HG02852 (cell line): ENCODE results near the gene PLEKHN1.

ENCODE experiments used
- ATAC-seq: cut with Tn5 transposase; IDR thresholded peaks from one replicate; pipeline ENCODE4 v1.9.1; 2021; ENCODE audit warnings: mild to moderate bottlenecking, moderate library complexity; ENCODE audit not compliant: unreplicated experiment

The PLEKHN1 gene, protein sequence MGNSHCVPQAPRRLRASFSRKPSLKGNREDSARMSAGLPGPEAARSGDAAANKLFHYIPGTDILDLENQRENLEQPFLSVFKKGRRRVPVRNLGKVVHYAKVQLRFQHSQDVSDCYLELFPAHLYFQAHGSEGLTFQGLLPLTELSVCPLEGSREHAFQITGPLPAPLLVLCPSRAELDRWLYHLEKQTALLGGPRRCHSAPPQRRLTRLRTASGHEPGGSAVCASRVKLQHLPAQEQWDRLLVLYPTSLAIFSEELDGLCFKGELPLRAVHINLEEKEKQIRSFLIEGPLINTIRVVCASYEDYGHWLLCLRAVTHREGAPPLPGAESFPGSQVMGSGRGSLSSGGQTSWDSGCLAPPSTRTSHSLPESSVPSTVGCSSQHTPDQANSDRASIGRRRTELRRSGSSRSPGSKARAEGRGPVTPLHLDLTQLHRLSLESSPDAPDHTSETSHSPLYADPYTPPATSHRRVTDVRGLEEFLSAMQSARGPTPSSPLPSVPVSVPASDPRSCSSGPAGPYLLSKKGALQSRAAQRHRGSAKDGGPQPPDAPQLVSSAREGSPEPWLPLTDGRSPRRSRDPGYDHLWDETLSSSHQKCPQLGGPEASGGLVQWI

DNA sequence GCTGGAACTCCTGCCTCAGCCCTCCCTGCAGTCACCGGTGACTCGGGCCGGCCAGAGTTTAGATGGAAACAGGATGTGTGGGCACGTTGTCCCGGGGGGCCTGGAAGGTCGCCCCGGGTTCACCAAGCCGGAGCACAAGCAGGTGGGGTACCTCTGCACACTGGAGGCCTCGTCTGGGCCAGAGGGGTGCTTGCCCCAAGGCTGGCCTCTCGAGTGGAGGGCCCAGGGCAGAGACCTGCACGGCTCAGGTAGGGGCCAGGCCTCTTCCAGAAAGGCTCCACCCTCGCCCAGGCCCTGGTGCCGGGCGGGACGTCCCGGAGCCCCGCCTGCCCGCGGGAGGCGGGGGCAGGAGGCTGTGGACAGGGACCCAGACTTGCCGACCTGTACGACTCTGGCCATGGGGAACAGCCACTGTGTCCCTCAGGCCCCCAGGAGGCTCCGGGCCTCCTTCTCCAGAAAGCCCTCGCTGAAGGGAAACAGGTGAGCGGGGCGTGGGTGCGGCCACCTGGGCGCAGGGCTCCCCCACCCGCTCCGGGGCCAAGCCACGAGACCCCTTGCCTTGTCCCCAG is at the start of gene PLEKHN1:
Gene PLEKHN1 (plus strand): TSS at position 348 of the 569 bp plus-strand sequence. CDS start 50 bp downstream, at position 398.
- peak; percentile 34 for ATAC-seq

DNA sequence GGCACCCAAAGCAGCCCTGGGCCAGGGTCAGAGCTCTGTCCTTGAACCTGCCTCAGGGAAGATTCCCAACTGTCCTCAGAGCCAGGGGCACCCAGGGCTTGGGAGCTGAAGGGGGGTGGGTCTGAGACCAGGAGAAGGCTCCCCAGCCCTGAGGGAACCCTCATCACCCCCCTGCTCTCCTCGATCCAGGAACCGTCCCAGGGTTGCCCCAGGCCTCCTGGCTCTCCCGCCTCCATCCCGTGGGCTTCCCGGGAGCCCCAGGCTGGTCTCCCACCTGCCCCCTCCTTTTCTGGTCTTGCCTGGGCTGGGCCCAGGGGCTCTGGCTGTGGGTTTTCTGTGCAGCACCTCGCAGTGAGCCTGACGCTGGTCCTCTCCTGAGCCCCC is 49.2 kb upstream of the PLEKHN1 start:
- ATAC-seq = no peak

DNA sequence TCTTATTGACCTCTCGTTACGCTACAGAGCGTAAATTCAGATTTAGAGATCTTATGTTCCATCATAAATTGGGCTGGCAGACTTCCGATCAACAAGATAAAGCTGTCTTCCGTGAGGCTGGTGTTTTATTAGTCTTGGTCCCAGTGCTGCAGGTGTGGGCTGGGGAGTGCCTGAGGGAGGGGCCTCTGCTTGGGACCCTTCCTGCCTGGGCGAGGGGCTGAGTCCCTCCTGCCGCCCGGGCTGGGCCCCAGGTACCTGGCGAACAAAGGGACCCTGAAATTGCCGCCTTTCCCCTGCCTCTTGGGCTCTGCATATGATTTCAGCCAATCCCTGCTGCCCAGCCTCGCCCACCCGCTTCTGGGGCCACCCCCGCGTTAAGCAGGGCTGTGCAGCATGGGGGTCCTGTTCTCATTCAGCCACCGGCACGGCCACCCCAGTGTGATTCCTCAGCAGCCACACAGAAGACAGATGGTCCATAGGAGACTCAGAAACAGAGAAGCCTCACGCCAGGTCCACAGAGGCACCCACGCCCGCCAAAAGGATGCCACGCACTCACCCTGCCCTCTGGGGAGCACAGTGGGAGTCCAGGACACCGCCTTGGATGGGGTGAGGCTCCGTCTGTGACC is 48.7 kb upstream of the PLEKHN1 start:
- no peak for ATAC-seq

DNA sequence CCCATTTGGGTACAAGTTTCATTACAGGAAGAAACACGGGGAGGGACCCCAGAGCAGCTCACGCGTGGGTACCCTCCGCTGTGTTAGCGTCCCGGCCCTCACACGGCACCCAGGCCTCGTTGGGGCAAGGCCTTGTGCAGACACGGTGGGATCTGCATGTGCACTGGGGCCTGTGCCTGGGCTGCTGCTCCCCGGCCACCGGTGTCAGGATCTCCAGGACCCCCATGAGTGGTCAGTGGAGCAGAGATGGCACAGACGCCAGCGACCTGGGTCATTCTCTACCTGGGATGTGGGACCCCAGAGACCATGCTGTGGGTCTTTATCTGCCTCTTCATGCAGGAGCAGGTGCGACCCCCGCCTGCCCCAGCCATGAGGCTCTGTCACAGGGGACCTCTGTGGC is 47.9 kb upstream of the PLEKHN1 start:
- ATAC-seq = no peak

DNA sequence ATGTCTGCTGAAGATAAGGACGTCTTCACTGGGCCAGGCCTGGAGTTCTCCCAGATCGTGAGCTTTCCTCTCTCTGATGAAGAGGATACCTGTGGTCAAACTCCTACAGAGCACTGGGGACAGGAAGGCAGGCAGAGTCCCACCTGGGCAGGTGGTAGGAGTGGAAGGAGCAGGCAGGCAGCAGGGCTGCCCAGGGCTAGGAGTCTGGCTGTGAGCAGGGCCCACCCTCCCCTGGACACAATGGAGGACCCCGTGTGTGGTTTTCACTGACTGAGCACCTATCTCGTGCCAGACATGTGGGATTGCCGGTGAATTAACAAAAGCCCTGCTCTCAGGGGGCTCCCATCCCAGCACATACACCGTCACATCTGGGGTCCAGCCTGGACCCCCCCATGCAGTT is 47.4 kb upstream of the PLEKHN1 start:
- ATAC-seq = no peak

DNA sequence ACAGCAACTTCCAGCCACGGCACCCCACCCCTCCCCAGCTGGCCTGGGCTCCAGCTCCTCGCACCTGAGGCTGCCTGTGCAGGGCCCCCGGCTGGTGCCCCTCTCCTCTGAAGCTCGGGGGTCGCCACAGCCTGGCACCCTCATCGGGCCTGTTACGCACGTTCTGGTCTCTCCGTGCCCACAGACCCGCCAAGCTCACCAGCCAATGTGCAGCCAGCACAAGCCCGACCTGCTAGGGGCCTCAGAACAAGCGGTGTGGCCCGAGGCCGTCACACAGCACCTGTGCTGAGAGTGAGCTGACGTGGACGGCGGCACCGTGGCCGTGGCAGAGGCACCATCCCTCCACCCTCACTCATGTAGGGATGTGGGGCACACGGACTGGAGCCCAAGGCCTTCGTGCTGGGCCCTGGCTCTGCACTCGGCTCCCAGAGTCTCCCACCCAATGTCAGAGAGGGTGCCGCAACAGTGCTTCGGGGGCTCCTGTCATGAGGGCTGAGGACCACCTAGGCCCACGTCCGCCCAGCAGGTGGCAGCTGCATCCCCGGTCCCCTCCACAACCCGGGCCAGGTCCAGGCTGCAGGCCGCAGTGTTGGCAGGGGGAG is 46.9 kb upstream of the PLEKHN1 start:
- ATAC-seq = no peak

DNA sequence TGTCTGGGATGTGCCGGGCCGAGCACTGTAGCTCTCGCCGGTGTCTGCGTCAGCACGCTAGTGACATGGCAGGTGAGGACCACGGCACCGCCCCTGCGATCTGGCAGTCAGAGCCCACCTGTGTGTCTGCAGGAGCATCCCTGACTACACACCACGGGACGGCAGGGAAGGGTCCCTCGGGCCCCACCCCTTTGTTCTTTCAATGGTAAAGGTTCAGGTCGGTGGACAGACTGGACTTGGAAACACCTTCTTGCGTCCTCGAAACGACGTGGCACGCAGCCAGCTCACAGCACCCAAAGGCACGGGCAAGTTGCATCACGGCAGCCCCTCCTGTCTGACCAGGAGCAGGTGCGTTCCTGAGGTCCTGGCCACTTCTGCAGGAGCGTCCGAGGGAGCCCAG is 46.3 kb upstream of the PLEKHN1 start:
- ATAC-seq = no peak

DNA sequence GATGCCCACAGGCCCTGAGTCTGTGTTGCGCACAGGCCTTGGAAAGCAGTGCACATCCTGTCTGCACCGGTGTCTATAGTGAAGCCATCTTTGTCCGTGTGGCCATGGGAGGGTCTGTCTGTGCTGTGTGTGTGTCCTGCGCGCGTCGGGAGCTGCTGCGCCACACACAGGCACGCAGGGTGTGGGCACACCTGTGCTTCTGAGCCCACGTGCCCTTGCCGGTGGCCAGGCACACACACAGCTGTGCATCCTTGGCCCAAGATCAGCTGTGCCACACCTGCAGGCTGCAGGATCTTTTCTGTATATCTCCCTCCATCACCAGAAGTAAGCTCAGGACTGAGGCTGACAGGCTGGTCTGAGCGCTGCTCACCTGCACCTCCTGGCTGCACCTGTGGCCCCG is 45.8 kb upstream of the PLEKHN1 start:
- ATAC-seq = no peak

DNA sequence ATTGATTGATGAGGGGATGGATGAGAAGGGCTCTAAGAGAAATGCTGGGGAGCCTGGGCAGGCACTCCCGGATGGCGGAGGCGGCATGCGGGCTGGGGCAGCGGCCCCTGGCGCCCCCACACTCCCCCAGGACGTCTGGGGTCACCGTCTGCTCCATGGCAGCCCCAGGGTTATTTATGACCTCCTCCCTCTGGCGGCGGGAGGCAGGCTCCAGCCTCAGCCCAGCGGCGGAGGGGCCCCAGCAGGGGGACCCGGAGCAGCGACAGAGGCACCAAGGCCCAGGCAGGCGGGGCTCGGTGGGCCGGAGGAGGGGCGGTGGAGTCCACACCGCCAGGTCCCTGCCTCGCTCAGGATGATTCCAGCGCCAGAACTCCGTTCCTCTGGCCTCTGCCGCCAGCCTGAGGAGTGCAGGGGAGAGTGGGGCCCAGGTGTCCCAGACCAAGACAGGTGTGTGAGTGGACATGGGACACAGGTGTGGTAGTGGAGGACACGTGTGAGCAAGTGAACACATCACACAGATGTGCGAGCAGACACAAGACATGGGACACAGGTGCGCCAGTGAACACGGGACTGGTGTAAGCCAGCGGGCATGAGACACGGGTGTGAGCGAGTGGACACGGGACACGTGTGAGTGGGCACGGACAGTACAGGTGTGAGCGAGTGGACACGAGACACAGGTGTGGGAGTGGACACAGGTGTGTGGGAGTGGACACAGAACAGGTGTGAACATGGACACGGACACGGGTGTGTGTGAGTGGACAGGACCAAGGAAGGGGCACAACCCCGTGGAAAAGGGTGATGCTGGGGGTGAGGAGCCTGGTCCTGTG is 45.1 kb upstream of the PLEKHN1 start:
- ATAC-seq = no peak

DNA sequence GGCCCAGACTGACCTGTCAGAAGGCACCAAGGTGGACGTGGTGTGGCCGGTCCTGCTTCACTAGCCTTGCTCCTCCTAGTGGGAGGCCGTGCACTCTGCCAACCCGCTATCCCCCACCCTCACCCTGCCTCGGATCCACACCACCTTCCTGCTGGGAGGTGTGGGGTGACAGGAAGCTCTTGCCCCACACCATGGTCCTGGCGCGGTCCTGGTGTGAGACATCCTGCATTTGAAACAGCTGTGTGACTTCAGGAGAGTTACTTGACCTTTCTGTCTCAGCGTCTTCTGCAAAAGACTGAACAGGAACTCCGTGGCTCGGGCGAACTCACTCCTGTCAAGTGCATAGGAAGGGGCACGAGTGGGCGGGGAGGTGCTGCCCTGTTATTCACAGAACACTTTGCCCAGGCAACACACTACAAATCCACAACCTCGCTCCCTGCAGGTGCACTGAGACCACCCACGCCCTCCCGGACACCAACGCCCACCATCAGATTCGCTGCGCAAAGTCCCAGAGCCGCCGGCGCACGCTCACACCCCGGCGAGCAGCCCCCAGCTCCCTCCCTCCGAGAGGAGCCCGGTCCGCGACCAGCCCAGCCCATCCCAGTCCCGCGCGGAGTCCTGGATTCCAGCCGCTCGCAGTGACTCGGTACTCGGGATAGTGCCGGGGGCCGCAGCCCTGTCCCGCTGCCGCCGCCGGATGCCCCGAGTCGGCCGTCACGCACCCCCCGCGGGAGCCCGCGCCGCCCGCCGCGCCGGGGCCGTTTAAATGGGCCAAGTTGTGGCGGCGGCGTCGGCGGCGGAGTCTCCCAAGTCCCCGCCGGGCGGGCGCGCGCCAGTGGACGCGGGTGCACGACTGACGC is 42.9 kb upstream of the PLEKHN1 start, which contains the start of gene SAMD11:
Gene SAMD11 (plus strand): TSS at position 793 of the 860 bp plus-strand sequence. CDS start 509 bp downstream, outside the sequence.
- ATAC-seq = no peak

DNA sequence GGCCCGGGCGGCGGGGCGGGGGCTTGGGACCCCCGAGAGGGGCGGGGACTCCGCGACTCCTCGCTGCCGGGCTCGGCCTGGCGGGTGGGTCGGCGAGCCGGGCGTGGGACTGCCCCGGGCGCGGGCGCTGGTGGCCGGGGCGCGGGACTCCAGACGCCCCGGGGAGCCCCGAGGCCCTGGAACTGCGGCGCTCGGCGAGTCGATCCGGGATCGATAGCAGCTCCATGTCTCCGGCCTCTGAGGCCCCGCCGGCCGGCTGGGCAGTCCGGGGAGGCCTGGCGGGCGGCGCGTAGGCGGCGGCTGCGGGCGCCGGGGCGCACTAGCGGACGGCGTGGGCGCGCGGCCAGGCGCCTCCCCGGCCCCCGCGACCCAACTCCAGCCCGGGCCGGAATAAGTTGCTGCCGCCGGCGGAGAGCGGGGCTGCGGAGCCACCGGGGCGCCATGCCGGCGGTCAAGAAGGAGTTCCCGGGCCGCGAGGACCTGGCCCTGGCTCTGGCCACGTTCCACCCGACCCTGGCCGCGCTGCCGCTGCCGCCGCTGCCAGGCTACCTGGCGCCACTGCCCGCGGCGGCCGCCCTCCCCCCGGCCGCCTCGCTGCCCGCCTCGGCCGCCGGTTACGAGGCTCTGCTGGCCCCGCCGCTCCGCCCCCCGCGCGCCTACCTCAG is 42.2 kb upstream of the PLEKHN1 start:
- ATAC-seq = no peak

DNA sequence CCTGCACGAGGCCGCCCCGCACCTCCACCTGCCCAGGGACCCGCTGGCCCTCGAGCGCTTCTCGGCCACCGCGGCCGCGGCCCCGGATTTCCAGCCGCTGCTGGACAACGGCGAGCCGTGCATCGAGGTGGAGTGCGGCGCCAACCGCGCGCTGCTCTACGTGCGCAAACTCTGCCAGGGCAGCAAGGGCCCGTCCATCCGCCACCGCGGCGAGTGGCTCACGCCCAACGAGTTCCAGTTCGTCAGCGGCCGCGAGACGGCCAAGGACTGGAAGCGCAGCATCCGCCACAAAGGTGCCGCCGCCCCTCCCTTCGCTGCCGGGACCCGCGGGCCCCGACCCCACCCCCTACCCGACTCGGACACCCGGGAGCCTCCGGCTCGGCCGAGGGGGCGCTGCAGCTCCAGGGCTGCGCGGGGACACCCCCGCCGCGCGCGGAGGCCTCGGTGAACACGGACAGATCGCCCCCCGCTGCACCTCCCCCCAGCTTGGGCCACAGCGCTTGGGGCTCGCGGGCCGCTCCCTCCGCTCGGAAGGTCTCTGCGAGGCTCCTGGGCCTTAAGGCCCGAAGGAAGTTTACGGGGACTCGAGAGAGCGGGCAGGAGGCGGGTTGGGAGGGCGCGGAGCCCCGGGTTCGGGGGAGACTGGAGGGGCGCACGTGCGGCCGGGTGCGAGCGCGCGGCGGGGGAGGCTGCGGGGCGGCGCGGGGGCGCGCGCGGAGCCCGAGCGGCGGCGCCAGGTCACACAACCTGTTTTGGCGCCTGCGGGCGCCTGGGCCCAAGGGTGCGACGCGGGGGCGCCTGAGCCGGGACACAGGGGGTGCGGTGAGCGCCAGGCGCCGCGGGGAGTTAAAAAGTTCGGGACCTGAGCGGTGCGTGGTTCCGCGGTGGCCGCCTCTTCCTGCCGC is 41.4 kb upstream of the PLEKHN1 start:
- no peak for ATAC-seq

DNA sequence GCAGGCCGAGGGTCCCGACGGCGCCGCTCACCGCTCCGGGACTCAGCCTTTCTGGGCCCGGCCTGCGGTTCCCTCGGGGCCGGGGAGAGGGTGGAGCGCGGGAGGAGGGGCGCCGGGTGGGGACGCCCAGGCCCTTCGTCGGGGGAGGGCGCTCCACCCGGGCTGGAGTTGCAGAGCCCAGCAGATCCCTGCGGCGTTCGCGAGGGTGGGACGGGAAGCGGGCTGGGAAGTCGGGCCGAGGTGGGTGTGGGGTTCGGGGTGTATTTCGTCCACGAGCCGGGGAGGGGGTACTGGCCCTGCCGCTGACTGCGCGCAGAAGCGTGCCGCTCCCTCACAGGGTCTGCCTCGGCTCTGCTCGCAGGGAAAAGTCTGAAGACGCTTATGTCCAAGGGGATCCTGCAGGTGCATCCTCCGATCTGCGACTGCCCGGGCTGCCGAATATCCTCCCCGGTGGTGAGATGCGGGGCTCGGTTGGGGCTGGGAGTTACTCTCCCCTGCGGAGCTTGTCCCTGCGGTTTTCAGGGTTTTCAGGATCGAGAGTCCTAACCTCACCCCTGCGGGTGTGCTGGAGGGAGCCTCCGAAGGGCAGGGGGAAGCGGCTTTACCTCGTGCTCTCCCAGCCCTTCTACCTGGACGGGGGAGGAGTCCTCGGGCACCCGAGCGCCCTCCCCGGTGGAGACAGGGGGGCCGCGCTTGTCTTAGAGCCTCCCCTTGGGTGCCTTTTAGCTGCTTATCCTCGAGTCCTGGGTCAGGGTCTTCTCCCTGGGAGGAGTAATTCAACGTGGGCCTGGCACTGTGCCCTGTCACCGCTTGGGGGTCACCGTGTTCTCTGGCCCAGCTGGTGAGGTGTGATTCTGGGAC is 40.5 kb upstream of the PLEKHN1 start:
- no peak for ATAC-seq

DNA sequence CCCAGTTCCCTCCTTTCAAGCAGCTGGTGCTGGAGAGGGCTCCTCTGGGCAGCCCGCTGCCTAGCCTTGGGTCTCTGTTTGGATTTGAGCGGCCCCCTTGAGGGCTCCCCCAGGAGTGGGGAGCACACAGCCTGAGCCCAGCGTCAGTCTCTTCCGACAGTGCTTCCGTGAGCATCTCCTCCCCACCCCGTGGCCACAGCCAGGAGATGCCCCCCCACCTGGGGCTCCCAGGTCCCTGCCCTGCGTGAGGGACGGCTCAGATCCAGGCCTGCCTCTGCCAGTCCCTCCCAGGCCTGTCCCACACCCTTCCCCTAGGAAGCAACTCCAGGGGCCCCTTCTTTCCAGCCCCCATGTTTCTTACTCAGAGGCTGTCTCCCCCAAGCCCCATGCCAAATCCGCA is 39.0 kb upstream of the PLEKHN1 start:
- no peak for ATAC-seq

DNA sequence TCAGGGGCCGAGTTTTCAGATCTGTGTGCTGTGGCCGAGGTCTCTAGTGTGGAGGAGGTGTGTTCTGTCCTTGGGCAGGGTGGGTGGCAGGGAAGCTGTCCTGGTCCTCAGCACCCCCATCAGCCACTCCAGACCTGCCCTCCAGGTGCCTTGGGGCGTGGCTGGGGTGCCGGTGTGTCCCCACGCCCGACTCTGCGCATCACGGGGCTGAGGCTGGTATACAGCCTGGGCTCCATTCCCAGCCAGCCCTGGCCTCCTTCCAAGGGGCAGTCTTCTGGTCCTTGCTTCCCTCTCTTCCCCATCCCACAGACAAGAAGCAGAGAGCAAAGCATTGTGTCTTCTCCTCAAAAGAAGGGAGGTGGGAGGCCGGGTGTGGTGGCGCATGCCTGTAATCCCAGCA is 38.5 kb upstream of the PLEKHN1 start:
- no peak for ATAC-seq

DNA sequence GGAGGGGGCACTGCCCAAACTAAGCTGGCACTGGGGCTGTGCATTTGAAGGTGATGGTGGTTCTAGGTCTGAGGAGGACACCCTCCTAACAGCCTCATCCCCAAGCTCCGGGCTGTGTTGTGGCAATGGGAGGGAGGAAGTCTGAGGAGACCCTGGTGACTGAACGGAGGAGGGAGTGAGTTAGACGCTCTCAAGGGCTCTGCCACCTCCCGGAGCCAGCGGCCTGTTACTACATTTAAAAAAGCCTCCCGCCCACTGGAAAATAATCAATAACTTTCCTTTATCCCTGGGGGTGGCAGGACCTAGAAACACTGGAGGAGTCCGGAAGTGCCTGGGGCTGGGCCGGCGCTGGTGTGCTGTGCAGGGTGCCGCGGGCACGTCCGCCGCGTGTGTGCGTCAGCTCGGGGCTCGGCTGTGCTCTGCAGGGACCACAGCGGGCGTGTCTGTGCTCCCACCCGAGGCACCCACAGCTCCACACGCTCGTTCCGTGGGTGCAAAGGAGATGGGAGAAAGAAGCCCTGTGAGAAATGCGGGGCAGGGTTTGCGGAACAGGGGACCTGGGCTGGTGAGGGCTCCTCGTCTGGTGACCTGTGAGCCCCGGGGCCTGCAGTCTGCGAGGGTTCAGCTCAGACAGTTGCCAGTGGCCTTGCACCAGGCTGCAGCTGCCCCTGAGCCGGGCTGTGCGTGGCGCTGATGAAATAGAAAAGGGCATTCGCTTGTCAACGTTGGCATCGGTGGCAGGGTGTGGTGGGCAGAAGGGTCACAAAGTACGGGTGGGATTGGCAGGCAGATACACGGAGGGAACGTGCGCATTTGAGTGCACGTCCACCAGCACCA is 37.2 kb upstream of the PLEKHN1 start:
- no peak for ATAC-seq
